CD4-positive, alpha-beta T cell treated with Interleukin-6 at 100 ng/mL for 8 hours (primary cell): Measurements from ENCODE around the gene FER.
"Not testable (repeated sequence)": the region's sequence is repeated elsewhere in the genome, so short reads cannot be mapped to it uniquely, and the experiment has no call there.

Source experiments
- DNase-seq: peaks from one replicate; pipeline ENCODE4 v3.0.0-alpha.2; 2020; ENCODE audit warnings: mixed read lengths, low spot score

The FER gene

DNA sequence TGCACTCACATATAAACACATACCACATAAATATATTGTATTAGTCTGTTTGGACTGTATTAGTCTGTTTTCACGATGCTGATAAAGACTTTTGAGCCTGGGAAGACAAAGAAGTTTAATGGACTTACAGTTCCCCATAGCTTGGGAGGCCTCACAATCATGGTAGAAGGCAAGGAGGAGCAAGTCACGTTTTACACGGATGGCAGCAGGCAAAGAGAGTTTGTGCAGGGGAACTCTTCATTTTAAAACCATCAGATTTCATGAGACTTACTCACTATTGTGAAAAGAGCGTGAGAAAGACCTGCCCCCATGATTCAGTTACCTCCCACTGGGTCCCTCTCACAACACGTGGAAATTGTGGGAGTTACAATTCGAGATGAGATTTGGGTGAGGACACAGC lies 133.4 kb downstream of the FER start:
- DNase-seq, result no peak

DNA sequence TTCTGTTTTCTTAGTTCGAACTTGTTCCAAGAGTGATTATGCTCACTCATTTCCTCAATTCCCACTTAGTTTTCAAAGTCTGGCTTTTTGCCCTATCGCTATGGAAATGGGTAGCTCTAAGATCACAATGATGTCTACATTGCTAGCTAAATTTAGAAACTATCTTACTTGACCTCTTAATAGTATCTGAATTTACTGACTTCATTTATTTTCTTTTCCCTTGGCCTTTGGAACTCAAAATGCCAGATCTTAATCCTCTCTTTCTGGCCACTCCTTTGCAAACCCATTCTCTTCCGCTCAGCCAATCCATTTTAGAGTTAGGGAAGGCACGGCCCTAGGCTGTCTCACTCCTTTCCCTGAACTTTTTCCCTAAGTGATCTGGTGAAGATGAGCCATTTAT lies 137.0 kb downstream of the FER start:
- no peak for DNase-seq

DNA sequence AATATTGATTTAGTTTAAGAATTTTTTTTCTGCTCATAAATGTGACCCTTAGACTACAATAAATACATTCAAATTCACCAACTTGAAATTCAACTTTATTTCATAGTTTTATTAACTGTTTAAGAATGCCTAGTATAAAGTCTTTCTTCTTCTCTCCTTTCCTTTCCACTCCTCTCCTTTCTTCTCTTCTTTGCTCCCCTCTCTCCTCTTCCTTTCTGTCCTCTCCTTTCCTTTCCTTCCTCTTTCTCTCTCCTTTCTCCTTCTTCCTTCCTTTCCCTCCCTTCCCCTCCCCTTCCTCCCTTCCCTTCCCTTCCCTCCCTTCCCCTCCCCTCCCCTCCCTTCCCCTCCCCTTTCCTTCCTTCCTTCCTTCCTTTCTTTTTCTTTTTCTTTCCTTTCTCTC lies 150.6 kb downstream of the FER start:
- no peak for DNase-seq

DNA sequence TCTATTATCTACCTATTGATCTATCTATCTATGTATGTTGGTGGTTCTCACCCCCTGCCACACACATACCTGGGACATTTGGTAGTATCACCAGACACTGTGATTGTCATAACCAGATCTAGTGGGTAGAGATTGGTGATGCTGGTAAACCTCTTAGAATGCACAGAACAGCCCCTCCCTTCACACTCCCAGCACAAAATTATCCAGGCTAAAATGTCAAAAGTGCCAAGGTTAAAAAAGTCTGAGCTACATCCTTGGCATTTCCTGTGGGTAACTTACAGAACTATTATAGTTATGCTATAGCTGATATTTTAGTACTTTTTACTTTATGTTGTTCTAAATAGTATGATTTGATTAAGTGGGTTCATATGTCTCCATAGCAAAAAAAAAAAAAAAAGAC lies 151.0 kb downstream of the FER start:
- DNase-seq, result no peak

DNA sequence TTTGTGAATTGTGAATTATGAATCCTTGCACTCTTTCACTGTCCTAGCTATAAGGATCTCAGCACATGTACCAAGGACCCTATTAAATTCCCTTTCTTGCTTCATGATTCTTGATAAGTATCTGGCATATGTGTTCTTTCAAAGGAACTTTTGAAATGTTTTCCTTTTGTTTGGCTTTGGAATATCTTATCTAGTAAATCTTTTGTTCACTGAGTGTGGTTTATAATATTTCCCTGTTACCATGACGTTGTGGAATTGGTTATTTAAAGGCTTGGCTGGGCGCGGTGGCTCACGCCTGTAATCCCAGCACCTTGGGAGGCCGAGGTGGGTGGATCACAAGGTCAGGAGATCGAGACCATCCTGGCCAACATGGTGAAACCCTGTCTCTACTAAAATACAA lies 151.5 kb downstream of the FER start:
- not testable (repeated sequence) for DNase-seq

DNA sequence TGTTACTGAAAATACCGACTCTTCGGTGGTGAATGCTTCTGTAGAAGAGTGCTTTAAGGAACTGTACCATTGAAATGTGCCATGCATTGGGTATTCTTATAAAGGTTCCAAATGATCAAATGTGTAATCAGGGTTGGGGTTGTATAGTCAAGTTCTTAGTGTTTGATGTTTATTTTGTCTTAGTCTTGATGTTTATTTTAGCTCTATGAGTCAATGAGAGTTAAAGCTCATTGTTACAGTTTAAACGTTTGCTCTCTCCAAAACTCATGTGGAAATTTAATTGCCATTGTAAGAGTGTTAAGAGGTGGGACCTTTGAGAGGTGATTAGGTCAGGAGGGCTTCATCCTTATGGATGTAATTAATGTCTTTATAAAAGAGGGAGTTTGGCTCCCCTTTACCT lies 153.0 kb downstream of the FER start:
- DNase-seq, result no peak

DNA sequence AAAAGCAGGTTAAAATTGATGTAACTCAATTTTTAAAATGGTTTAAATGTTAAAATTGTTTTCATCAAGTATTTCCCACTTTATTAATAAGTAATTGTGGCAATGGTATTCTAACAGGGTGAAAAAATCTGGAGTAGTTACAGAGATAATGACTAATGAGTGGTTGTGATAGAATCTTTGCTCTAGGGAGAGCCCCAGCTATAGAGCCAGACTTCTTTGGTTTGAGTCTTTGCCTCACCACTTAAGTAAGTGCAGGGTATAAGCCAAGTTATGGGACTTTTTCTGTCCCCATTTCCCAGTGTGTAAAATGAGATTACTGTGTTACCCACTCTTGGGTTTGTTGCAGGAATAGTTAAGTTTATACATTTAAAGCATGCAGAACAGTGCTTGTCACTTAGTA lies 158.1 kb downstream of the FER start:
- DNase-seq, result no peak

DNA sequence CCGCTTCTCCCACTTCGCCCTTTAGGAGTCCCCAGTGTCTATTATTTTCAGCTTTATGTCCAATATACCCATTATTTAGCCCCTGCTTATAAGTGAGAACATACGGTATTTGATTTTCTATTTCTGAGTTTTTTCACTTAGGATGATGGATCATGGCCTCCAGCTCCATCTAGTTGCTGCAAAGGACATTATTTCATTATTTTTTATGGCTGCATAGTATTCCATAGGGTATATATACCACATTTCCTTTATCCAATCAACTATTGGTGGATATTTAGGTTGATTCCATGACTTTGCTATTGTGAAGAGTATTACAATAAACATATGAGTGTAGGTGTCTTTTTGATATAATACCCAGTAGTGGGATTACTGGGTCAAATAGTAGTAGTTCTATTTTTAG lies 162.9 kb downstream of the FER start:
- DNase-seq, result no peak

DNA sequence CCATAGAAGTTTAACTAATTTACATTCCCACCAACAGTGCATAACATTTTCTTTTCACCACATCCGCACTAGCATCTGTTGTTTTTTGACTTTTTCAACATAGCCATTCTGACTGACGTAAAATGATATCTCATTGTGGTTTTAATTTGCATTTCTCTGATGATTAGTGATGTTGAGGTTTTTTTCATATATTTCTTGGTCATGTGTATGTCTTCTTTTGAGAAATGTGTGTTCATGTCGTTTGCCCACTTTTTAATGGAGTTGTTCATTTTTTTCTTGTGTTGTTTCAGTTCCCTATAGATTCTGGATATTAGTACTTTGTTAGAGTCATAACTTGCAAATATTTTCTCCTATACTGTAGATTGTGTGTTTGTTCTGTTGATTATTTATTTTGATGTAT lies 163.4 kb downstream of the FER start:
- DNase-seq, result no peak

DNA sequence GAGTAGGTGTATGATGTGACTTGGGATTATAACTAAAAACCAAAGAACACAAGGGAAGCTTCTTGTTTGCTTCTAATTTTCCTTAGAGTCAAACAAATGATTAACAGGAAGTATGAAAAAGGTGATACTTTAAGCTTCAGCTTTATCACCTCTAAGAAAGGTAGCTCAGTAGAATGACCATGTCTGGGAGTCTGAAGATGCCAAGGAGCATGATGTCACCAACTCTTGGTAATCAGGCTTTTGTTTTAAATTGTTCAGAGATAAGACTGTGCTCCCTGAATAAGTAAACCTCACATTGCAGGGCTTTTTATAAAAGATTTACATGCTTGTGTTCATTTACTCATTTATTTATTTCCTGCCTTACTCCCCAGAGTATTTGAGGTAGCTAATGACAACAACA lies 169.9 kb downstream of the FER start:
- DNase-seq, result no peak

DNA sequence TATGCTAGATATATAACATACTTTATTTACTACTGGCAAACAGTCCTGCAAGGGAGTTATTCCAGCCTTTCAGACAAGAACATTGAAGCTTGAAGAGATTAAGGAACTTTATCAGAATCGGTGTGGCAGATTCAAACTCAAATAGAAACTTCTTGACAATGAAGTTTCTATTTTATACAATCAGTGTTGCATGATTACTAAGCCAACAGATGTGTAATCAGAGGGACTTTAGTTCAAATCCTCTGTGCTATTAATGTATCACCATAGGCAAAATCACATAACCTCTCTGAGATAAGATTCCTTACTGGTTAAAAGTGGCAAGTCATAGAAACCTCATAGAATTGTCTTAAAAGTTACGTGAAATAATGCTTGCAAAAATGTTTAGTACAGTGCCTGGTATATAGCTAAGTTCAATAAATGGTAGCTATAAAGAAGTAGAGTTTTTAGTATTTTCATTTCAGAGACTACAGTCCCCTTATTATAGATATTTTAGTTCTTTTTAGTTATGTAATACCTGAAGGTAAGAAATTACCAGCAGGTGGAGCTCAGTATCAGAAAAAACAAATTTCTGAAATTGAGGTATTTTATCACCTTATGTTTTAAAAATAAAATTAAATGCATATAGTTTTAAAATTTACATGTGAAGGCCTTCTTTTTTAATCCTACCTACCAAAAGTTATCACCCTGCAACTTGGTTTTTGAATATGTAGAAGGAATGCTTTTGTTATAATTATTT lies 172.1 kb downstream of the FER start:
- DNase-seq, result no peak

DNA sequence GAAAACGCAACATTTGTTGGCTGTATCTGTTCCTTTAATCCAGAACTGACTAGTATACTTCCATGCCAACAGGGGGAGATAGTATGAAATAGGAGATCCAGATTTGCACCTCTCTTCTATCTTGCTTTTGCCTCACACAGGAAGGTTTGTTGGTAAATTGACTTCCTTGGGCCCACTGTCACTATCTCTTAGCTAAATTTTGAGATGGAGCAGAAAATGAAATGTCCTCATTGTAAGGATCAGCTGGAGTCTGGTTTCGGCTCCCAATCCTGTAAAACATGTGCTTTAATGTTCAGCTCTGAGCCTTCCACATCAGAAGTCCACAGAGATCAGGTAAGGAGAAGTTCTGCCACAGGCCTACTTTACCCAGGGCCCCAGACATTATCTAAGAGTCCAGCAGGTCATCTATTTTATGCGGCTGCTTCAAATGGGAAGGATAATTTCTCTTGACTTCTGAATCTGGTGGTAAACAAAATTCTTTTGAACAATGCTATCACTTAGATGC lies 176.8 kb downstream of the FER start:
- DNase-seq, result no peak

DNA sequence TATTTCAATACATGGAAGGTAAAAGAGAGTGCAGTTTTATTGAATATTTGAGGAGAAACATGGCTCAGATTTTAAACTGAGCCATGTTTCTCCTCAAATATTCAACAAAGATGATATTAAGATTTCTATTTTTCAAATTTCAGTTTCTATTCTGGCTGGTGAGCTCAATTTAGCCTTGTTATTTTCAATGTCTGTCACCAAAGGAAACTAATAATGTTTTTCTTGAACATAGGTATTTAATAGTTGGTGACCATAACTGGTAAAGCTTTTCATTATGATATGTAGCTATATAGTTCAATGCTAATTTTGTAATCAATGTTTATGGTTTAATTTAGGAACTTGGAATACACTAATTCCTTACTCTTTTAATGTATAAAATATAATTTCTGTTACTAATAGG lies 177.4 kb downstream of the FER start:
- DNase-seq, result no peak

DNA sequence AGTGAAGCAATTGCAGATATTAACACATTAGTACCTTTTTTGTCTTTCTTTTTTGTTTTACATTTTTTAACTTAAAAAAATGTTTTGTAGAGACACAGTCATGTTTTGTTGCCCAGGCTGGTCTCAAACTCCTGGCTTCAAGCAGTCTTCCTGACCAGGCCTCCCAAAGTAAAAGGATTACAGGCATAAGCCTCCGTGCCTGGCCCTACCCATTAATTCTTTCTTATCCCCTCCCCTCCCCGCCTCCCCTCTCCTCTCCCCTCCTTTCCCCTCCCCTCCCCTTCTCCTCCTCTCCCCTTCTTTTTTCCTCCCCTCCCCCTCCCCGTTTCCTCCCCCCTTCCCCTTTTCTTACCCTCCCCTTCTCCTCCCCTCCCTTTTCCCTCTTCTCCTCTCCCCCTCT lies 182.4 kb downstream of the FER start:
- no peak for DNase-seq

DNA sequence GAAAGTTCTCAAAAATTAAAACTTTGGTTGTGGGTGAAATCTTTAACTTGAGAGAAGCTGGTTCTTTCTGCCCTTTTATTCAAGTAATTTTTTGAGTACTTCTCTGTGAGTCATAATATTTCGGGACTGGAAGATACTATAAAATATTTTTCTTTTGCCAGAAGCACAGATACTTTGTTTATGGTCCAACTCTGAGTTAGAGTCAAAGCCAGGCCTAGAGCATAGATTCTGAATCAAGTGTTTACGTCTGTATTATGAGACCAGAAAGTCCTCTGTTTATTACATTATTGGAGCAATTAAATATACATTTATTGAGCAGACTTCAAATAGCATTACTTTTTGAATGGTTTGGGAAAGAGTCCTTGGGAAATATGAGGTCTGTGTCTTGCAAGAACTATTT lies 187.9 kb downstream of the FER start:
- no peak for DNase-seq

DNA sequence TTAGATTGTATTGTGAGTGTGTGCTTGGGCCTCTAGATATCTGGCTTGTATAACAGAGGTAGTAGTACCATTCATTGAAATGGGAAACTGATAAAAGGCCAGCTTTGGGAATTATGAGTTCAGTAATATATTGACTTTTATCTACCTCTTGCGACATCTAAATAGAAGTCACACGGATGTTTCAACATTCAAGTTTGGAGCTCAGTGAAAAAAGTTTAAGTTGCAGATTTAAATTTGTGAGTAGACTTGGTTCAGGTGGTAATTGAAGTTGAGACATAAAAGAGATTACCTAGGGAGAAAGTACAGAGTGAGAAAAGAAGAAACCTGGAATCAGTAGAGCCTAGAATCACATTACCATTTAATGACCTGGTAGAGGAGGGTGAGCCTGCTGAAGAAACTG lies 189.5 kb downstream of the FER start:
- no peak for DNase-seq

DNA sequence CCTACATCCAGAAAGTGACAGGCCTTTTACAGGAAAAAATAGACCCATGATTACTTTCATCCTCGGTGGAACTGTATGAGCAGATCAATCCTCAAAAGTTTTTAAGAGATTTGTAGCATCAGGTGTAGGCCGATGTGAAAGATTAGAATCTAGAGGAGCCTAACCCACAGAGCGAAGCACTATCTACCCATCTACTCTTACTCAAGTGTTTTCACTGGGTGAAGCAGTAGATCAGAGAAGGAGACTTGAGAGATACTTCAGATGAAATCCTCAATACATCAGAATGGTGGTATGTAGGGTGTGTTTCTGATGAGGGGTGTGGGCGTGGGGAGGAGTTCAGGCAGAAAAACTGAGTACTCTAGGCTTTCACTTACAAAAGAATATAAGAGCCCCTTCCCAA lies 192.8 kb downstream of the FER start:
- no peak for DNase-seq

DNA sequence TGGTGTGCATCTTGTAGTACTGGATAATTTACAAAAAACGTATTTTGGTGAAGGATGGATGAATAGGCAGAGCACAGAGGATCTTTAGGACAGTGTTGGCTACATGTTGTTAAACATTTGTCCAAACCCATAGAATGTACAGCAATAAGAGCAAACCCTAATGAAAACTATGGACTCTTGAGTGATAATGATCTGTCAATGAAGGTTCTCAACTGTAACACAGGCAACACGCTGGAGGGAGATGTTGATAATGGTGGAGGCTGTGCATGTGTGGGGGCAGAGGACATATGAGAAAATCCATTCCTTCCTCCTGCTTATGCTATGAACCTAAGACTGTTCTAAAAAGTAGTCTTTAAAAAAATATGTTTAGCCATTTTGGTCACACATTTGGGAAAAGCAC lies 194.0 kb downstream of the FER start:
- no peak for DNase-seq

DNA sequence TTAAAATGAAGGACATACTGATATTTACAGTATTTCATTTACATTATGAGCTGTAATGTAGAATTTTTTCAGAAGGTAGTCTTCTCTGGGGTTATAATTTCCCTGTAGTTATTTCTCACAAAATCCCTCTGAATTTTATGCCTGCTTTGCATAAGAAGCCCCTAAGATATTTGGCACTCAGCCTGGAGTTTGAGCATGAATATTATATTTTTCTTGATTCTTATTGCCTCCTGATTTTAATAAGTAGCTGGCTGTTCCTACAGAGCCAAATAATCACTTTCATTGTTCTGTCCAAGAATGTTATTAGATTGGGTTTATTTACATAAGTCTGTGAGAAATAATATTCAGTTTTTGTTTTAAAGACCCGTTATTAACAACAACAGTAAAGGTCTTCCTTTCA lies 195.0 kb downstream of the FER start:
- DNase-seq, result no peak

DNA sequence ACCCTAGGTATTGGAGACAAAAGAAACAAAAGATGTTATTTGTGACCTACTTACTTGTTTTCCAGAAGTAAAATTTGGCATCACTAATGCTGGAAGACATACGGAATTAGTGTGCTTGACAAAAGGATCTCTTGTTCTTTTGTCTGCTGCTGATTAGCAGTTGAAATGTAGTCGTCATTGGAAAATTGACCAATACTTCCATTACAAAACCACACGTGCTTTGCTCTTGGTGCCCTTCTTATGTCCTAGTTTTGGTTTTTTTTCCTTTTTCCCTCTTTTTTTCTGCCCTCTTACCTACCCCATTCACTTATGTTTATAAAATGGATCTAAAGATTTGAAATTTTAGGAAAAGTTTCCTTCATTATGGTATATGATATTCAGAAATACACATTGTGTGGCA lies 197.4 kb downstream of the FER start:
- no peak for DNase-seq

DNA sequence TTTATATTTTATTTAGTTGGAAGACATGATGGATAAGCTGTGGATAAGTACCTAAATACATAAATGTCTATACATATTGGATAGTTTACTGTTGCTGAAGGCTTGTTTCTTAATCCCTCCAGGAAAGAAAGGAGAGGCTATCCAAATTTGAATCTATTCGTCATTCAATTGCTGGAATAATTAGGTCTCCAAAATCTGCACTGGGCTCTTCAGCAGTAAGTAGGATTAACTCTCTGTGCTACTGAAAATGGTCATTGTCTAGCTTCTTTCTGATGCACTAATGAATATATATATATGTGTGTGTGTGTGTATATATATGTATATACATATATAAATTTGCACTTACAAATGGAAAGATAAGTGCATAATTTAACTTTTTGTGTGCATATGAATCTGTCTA lies 198.3 kb downstream of the FER start:
- DNase-seq, result no peak

DNA sequence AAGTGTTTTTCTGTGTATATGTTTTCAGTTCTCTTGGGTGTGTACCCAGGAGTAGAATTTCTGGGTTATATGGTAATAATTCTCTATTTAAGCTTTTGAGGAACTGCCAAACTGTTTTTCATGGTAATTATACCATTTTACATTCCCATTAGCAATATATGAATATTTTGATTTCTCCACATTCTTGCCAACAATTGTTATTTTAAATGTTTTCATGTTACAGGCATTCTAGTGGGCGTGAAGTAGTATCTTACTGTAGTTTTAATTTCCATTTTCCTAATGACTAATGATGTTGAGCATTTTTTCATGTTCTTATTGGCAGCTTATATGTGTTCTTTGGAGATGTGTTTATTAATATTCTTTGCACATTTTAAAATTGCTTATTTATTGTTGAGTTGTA lies 199.5 kb downstream of the FER start:
- DNase-seq, result no peak

DNA sequence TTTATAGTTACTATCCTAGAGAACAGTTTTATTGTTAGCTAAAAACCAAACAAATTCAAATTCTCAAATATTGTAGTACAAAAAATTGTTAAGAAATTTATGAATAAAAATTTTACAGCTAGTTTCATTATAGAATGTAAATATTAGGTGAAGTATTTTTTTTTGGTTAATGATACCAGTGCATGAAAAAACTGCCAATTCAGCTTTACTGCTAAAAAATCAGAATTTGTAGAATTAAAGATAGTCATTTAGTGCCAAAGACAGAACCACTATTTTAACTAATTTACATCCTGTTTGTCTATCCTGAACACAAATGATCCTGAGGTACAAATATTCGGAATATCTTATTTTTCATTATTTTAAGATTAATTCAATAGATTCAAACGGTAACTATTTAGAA lies 202.6 kb downstream of the FER start:
- DNase-seq, result no peak

DNA sequence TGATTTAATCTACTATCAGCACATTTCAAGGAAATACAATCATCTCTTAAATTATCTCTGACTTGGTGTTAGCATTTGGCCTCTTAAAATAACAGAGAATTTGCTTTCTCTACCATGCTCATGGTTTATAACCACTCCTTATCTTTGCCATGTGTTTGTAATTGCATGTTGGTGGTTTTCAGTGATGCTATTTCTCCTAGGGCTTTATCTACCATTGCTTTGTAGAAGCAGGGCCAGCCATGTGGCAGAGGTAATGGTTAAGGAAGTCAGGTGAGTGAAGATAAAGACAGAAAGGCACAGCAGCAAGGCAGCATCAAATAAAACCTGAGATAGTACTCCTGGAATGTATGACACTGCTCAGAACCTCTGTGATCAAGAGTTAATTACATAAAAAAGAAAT lies 206.2 kb downstream of the FER start:
- DNase-seq, result no peak

DNA sequence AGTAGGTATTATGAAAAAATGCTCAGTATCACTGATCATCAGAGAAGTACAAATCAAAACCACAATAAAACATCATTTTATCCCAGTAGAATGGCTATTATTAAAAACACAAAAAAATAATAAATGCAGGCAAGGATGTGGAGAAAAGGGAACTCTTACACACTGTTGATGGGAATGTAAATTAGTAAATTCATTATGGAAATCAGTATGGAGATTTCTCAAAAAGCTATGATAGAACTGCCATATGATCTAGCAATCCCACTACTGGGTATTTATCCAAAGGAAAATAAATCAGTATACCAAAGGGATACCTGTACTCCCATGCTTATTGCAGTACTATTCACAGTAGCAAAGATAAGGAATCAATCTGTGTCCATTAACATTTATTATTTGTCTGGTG lies 209.6 kb downstream of the FER start:
- DNase-seq, result no peak
